Neural cell (in vitro differentiated cells): ENCODE data around the gene SLC19A1.

Experiments
- EZH2 ChIP-seq: fragments of 200-600, 300-800 bp; shearing (Covaris generic), sonication (generic); IDR thresholded peaks from 2 replicates; pipeline ENCODE4 v1.6.1; 2014; ENCODE audit warnings: antibody characterized with exemption, low read length, borderline replicate concordance, mild to moderate bottlenecking; ENCODE audit not compliant: insufficient read depth, poor library complexity, severe bottlenecking
- POLR2AphosphoS5 ChIP-seq: IDR thresholded peaks from 2 replicates; pipeline ENCODE4 v1.6.1; 2012
- TF ChIP-seq, protein P1 (sequence below): fragments of 450-650 bp; IDR thresholded peaks from 2 replicates; pipeline ENCODE4 v1.5.1; 2014; ENCODE audit warnings: antibody characterized with exemption, mild to moderate bottlenecking, moderate library complexity; ENCODE audit not compliant: poor library complexity, severe bottlenecking

DNA sequence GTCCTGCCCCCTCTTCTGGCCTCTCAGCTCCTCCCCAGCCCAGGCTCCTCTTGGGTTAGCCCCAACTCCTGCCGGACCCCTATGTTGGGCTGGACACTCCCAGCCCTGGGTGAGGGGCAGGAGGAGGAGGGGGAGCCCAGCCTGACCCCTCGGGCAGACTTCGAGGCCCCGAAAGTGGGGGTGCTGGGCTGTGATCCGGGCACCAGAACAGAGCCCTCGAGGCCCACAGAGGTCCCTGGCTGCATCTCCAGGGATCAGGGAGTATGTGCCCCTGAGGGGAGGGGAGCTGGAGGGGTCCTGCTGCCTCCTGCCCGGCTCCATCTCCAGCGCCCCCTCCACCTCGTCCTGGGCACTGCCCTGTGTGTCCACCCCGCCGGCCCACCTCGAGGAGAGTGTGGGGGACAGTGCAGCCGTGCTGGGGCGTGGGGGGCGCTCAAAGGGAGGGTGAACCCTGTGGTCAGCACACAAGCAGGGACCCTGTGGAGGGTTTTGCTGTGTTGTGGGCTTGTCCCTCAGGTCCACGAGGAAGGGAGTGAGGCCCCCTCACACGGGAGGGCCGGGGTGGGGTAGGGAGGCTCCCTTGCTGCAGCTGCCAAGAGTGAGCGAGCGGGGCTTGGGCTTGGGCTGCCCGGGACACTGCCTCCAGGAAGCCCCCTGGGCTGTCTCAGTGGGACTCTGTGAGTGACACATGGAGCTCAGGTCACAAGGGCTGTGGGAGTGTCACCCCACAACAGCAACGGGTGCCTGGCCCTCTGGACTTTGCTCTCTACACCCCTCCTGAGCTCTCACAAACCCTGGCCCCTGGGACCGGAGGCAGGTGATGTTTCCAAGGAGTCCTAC lies 82.8 kb downstream of the SLC19A1 start:
- TF ChIP-seq POLR2AphosphoS5 (no peak), EZH2 (no peak)
- TF ChIP-seq, protein P1, sequence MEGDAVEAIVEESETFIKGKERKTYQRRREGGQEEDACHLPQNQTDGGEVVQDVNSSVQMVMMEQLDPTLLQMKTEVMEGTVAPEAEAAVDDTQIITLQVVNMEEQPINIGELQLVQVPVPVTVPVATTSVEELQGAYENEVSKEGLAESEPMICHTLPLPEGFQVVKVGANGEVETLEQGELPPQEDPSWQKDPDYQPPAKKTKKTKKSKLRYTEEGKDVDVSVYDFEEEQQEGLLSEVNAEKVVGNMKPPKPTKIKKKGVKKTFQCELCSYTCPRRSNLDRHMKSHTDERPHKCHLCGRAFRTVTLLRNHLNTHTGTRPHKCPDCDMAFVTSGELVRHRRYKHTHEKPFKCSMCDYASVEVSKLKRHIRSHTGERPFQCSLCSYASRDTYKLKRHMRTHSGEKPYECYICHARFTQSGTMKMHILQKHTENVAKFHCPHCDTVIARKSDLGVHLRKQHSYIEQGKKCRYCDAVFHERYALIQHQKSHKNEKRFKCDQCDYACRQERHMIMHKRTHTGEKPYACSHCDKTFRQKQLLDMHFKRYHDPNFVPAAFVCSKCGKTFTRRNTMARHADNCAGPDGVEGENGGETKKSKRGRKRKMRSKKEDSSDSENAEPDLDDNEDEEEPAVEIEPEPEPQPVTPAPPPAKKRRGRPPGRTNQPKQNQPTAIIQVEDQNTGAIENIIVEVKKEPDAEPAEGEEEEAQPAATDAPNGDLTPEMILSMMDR = no peak
